ENCODE results near the gene CEP85L.

The CEP85L gene

GRCh38 chr6:118625833-118626232 is 25.6 kb downstream of the CEP85L start:
- DNase-seq (ENCODE audit: low spot score) (no peak), FAIRE-seq (no peak)

GRCh38 chr6:118621799-118622470 is 29.5 kb downstream of the CEP85L start:
- no peak for FAIRE-seq
- no peak for DNase-seq (ENCODE audit: low spot score)

- DNase-seq (ENCODE audit: low spot score) (no peak), FAIRE-seq (no peak)
These were observed 31.2 kb downstream of the CEP85L start for GRCh38 chr6:118620202-118620601.

GRCh38 chr6:118618676-118619377 is 32.6 kb downstream of the CEP85L start:
- FAIRE-seq (peak; percentile 37), DNase-seq (ENCODE audit: low spot score) (peak; percentile 59)

- no peak for FAIRE-seq
These were observed 34.0 kb downstream of the CEP85L start for GRCh38 chr6:118617417-118617816.

GRCh38 chr6:118611334-118611733 is 40.1 kb downstream of the CEP85L start:
- FAIRE-seq, result no peak

More at GRCh38 chr6:118617417-118617816, 34.0 kb downstream of the CEP85L start:
- no peak for DNase-seq (ENCODE audit: low spot score)

GRCh38 chr6:118606858-118607257 is 44.5 kb downstream of the CEP85L start:
- FAIRE-seq, result no peak

More at GRCh38 chr6:118611334-118611733, 40.1 kb downstream of the CEP85L start:
- no peak for DNase-seq (ENCODE audit: low spot score)

GRCh38 chr6:118606268-118606667 is 45.1 kb downstream of the CEP85L start:
- no peak for FAIRE-seq
- DNase-seq (ENCODE audit: low spot score), result no peak

More at GRCh38 chr6:118606858-118607257, 44.5 kb downstream of the CEP85L start:
- no peak for DNase-seq (ENCODE audit: low spot score)

GRCh38 chr6:118603372-118603771 is 48.0 kb downstream of the CEP85L start:
- no peak for FAIRE-seq
- no peak for DNase-seq (ENCODE audit: low spot score)

GRCh38 chr6:118602300-118602699 is 49.1 kb downstream of the CEP85L start:
- no peak for FAIRE-seq
- no peak for DNase-seq (ENCODE audit: low spot score)

- no peak for DNase-seq (ENCODE audit: low spot score)
- no peak for FAIRE-seq
These were observed 53.1 kb downstream of the CEP85L start for GRCh38 chr6:118598324-118598723.

- no peak for FAIRE-seq
These were observed 53.8 kb downstream of the CEP85L start for GRCh38 chr6:118597636-118598035.

GRCh38 chr6:118596774-118597320 is 54.5 kb downstream of the CEP85L start:
- FAIRE-seq (no peak), DNase-seq (ENCODE audit: low spot score) (no peak)

More at GRCh38 chr6:118597636-118598035, 53.8 kb downstream of the CEP85L start:
- DNase-seq (ENCODE audit: low spot score), result no peak

- DNase-seq (ENCODE audit: low spot score) (no peak), FAIRE-seq (no peak)
These were observed 56.5 kb downstream of the CEP85L start for GRCh38 chr6:118594877-118595276.

- FAIRE-seq, result no peak
- DNase-seq (ENCODE audit: low spot score), result no peak
These were observed 59.5 kb downstream of the CEP85L start for GRCh38 chr6:118591897-118592296.

GRCh38 chr6:118589649-118590365 is 61.6 kb downstream of the CEP85L start:
- no peak for DNase-seq (ENCODE audit: low spot score)
- no peak for FAIRE-seq

- no peak for FAIRE-seq
- DNase-seq (ENCODE audit: low spot score), result no peak
These were observed 62.2 kb downstream of the CEP85L start for GRCh38 chr6:118589186-118589585.

GRCh38 chr6:118588626-118589025 is 62.8 kb downstream of the CEP85L start:
- DNase-seq (ENCODE audit: low spot score) (no peak), FAIRE-seq (no peak)

GRCh38 chr6:118586746-118587485 is 64.5 kb downstream of the CEP85L start:
- no peak for DNase-seq (ENCODE audit: low spot score)
- FAIRE-seq, result no peak

GRCh38 chr6:118584911-118585310 is 66.5 kb downstream of the CEP85L start:
- FAIRE-seq (no peak), DNase-seq (ENCODE audit: low spot score) (no peak)

GRCh38 chr6:118581489-118581959 is 69.9 kb downstream of the CEP85L start:
- DNase-seq (ENCODE audit: low spot score) (no peak), FAIRE-seq (no peak)
